ENCODE measurements around the gene ACAD11.

GRCh38 chr3:132605374-132605792, 54.2 kb downstream of the ACAD11 start:
- TF ChIP-seq BHLHE40 (IDR thresholded peaks at IDR 0.05; ENCODE audit: borderline replicate concordance) (no peak), ARNT (IDR thresholded peaks at IDR 0.05) (no peak), SUZ12 (IDR thresholded peaks at IDR 0.05) (no peak), SP1 (IDR thresholded peaks at IDR 0.05) (no peak)
